ENCODE data around the gene ZNF579. TPM values are rescaled to one million over a fixed set of nuclear protein-coding genes. Genes with fewer than 3 reads are reported as not detected.

ZNF579 gene
- total RNA-seq, 1 donor from 2014 or later: 10.9 TPM

GRCh38 chr19:55581145-55581822 is 636 bp upstream of the ZNF579 start:
- ChIA-PET POLR2A (interaction anchor here (0.6 to 2.5 kb wide), 5 partner anchors 14 to 104 kb away, joined by 3 to 15 read pairs (median 3); partner anchors contain the start of genes FIZ1, U2AF2, ZNF524 and ZNF580), CTCF (interaction anchor here (1.0 to 1.2 kb wide), 2 partner anchors 73 to 77 kb away, joined by 3 read pairs; partner anchors contain the start of gene U2AF2)
- H3K27me3 Mint-ChIP-seq: no peaks in the 10 kb centered on the region
- peaks cover 17% of the 10 kb centered on the region for H3K36me3 Mint-ChIP-seq (ENCODE audit: low read depth)
- peaks cover 34% of the 10 kb centered on the region for H3K4me1 Mint-ChIP-seq
- no peak for ATAC-seq (ENCODE audit: low read depth)
- H3K27ac Mint-ChIP-seq: peak overlapping the region; percentile 61
- peak overlapping the region; percentile 84 for H3K4me3 Mint-ChIP-seq
- no peak for TF ChIP-seq CTCF (IDR thresholded peaks at IDR 0.05)
- DNase-seq: no peak
- intact Hi-C loops (cut with micrococcal nuclease): loop anchor here (2.0 kb wide), 4 partner anchors 18 to 94 kb away; partner anchors contain the start of genes EPN1, FIZ1, U2AF2 and ZNF580
- H3K9me3 Mint-ChIP-seq: no peaks in the 10 kb centered on the region

- DNase-seq: no peak
- H3K9me3 Mint-ChIP-seq: no peaks in the 10 kb centered on the region
- ChIA-PET POLR2A (interaction anchor here (0.6 to 2.5 kb wide), 6 partner anchors 19 to 321 kb away, joined by 3 to 15 read pairs (median 4); partner anchors contain the start of genes FIZ1, PPP6R1 and ZNF524), CTCF (interaction anchor here (1.0 to 1.2 kb wide), 2 partner anchors 75 to 76 kb away, joined by 3 read pairs; partner anchors contain the start of gene U2AF2)
- no peak for TF ChIP-seq CTCF (IDR thresholded peaks at IDR 0.05)
- H3K27me3 Mint-ChIP-seq: no peaks in the 10 kb centered on the region
- H3K36me3 Mint-ChIP-seq (ENCODE audit: low read depth): peaks cover 17% of the 10 kb centered on the region
- H3K27ac Mint-ChIP-seq: peak overlapping the region; percentile 75
- intact Hi-C loops (cut with micrococcal nuclease): loop anchor here (2.0 kb wide), 4 partner anchors 19 to 95 kb away; partner anchors contain the start of genes EPN1, FIZ1, U2AF2 and ZNF580
- peaks cover 24% of the 10 kb centered on the region for H3K4me1 Mint-ChIP-seq
- peak; percentile 39 for ATAC-seq (ENCODE audit: low read depth)
- peak overlapping the region; percentile 84 for H3K4me3 Mint-ChIP-seq
These were observed 654 bp downstream of the ZNF579 start for GRCh38 chr19:55579766-55580621.

GRCh38 chr19:55578761-55579747 is 1.6 kb downstream of the ZNF579 start:
- Mint-ChIP-seq H3K4me1 (peaks cover 20% of the 10 kb centered on the region), H3K4me3 (peak overlapping the region; percentile 84), H3K9me3 (no peaks in the 10 kb centered on the region), H3K27ac (peak overlapping the region; percentile 75), H3K27me3 (no peaks in the 10 kb centered on the region), H3K36me3 (ENCODE audit: low read depth) (peaks cover 17% of the 10 kb centered on the region)
- intact Hi-C loops (cut with micrococcal nuclease): no loop called here
- DNase-seq (no peak), ATAC-seq (ENCODE audit: low read depth) (no peak)
- POLR2A ChIA-PET: no interaction called here
- CTCF ChIA-PET: no interaction called here
- no peak for TF ChIP-seq CTCF (IDR thresholded peaks at IDR 0.05)

GRCh38 chr19:55578031-55578760 is 2.5 kb downstream of the ZNF579 start:
- Mint-ChIP-seq H3K4me3 (no peak overlapping the region), H3K36me3 (ENCODE audit: low read depth) (peaks cover 17% of the 10 kb centered on the region), H3K9me3 (no peaks in the 10 kb centered on the region), H3K4me1 (peaks cover 20% of the 10 kb centered on the region), H3K27me3 (no peaks in the 10 kb centered on the region), H3K27ac (no peak overlapping the region)
- no peak for DNase-seq
- CTCF ChIA-PET: no interaction called here
- intact Hi-C loops (cut with micrococcal nuclease): no loop called here
- no peak for ATAC-seq (ENCODE audit: low read depth)
- no peak for TF ChIP-seq CTCF (IDR thresholded peaks at IDR 0.05)
- POLR2A ChIA-PET: no interaction called here

All from activated B cell treated with CpG ODN at 0.5 μM for 24 hours (primary cell).